MM.1S (cell line): ENCODE results near the gene ZNF337.
"Not testable (repeated sequence)": the region's sequence is repeated elsewhere in the genome, so short reads cannot be mapped to it uniquely, and the experiment has no call there.

ENCODE experiments used
- CTCF ChIP-seq: fragments of 300-600 bp; sonication (generic); IDR thresholded peaks from 2 replicates; pipeline ENCODE4 v1.5.1; 2016; ENCODE audit warnings: antibody characterized with exemption, low read length, mixed read lengths
- EZH2 ChIP-seq: fragments of 300-600 bp; sonication (generic); optimal IDR thresholded peaks from 2 replicates; pipeline ENCODE3; 2017; ENCODE audit warnings: low read depth, mild to moderate bottlenecking, antibody characterized with exemption, low read length, mixed read lengths
- EZH2phosphoT487 ChIP-seq: fragments of 300-600 bp; sonication (generic); IDR thresholded peaks from 2 replicates; pipeline ENCODE4 v1.6.1; 2018; ENCODE audit warnings: antibody characterized with exemption, low read length

DNA sequence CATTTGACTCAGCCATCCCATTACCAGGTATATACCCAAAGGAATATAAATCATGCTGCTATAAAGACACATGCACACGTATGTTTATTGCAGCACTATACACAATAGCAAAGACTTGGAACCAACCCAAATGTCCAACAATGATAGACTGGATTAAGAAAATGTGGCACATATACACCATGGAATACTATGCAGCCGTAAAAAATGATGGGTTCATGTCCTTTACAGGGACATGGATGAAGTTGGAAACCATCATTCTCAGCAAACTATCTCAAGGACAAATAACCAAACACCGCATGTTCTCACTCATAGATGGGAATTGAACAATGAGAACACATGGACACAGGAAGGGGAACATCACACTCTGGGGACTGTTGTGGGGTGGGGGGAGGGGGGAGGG, 12.8 kb downstream of the ZNF337 start:
- TF ChIP-seq EZH2phosphoT487, EZH2, CTCF: not testable (repeated sequence)
